Dendritic cell treated with granulocyte-macrophage colony-stimulating factor and Interleukin-4, amounts not matched to agents 40 ng/mL and 50 ng/mL, for 4 days (primary cell): ENCODE measurements around the gene AGPAT3.

ENCODE experiments used
- H3K27ac Mint-ChIP-seq: one replicate; pipeline ENCODE4 v1.8.0; 2022; ENCODE audit warnings: mild to moderate bottlenecking, mixed read lengths
- H3K27me3 Mint-ChIP-seq: one replicate; pipeline ENCODE4 v1.8.0; 2022; ENCODE audit warnings: mild to moderate bottlenecking, mixed read lengths
- H3K36me3 Mint-ChIP-seq: one replicate; pipeline ENCODE4 v1.8.0; 2022; ENCODE audit warnings: low read depth, mixed read lengths
- H3K4me1 Mint-ChIP-seq: one replicate; pipeline ENCODE4 v1.8.0; 2022; ENCODE audit warnings: low read depth, mixed read lengths
- H3K4me3 Mint-ChIP-seq: one replicate; pipeline ENCODE4 v1.8.0; 2022; ENCODE audit warnings: mild to moderate bottlenecking, moderate library complexity, mixed read lengths
- H3K9me3 Mint-ChIP-seq: one replicate; pipeline ENCODE4 v1.8.0; 2022; ENCODE audit warnings: mixed read lengths
- intact Hi-C: fragments of 100-400 bp; cut with micrococcal nuclease; formaldehyde crosslinking; loops from one replicate; pipeline ENCODE4 v1.15.0; 2022

The AGPAT3 gene

DNA sequence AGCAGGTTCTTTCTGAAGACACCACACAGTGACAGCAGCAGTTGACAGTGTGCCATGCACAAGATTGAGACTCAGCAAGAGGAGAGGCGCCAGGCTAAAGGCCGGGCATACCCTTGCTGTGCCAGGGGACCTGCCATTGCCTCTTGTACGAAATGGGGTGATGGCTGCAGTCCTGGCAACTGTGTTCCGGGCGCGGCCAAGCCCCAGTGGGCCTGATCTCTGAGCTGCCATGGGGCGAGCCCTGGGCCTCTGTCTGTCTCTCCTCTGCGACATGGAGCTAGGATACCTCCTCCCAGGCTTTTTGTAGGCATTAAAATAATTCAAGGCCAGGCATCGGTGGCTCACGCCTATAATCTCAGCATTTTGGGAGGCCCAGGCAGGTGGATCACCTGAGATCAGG is 137.5 kb downstream of the AGPAT3 start:
- peaks cover 8% of the 10 kb centered on the region for H3K4me1 Mint-ChIP-seq
- no peak overlapping the region for H3K4me3 Mint-ChIP-seq
- peaks cover 2% of the 10 kb centered on the region for H3K27me3 Mint-ChIP-seq
- H3K9me3 Mint-ChIP-seq: no peaks in the 10 kb centered on the region
- H3K36me3 Mint-ChIP-seq: no peaks in the 10 kb centered on the region
- no peak overlapping the region for H3K27ac Mint-ChIP-seq
- intact Hi-C loops: no loop called here

DNA sequence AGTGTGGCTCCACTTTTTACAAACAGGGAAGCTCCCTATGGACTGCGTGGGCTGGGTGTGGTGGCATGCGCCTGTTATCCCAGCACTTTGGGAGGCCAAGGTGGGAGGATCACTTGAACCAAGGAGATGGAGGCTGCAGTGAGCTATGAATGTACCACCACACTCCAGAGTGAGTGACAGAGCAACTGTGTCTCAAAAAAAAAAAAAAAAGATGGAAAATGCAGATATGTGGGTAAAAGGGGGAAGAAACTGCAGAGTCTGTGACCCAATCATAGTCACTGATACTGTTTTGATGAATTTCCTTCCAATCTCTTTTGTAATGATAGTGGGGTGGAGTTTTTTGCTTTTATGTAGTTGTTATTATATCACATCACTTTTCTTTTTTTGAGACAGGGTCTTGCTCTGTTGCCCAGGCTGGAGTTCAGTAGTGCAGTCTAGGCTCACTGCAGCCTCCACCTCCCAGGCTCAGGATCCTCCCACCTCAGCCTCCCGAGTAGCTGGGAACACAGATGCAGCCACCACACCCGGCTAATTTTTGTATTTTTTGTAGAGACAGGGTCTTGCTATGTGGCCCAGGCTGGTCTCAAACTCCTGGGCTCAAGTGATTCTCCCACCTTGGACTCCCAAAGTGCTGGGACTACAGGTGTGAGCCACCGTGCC is 138.4 kb downstream of the AGPAT3 start:
- Mint-ChIP-seq H3K27me3 (no peaks in the 10 kb centered on the region), H3K4me3 (no peak overlapping the region), H3K27ac (no peak overlapping the region), H3K4me1 (peaks cover 8% of the 10 kb centered on the region), H3K9me3 (no peaks in the 10 kb centered on the region), H3K36me3 (no peaks in the 10 kb centered on the region)
- intact Hi-C loops: no loop called here

DNA sequence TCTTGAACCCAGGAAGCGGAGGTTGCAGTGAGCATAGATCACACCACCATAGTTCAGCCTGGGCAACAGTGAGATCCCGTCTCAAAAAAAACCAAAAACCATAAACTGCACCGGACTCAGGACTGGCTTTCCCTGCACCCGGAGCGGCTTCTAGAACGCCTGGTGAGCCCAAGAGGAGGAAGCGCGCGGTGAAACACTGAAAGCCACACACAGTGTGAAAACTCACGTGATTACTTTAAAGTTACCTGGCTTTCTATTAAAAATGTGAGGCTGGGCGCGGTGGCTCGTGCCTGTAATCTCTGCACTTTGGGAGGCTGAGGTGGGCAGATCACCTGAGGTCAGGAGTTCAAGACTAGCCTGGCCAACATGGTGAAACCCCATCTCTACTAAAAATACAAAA is 140.0 kb downstream of the AGPAT3 start:
- no peaks in the 10 kb centered on the region for H3K9me3 Mint-ChIP-seq
- intact Hi-C loops: no loop called here
- H3K27me3 Mint-ChIP-seq: no peaks in the 10 kb centered on the region
- no peaks in the 10 kb centered on the region for H3K36me3 Mint-ChIP-seq
- H3K4me3 Mint-ChIP-seq: no peak overlapping the region
- no peak overlapping the region for H3K27ac Mint-ChIP-seq
- H3K4me1 Mint-ChIP-seq: peaks cover 11% of the 10 kb centered on the region

DNA sequence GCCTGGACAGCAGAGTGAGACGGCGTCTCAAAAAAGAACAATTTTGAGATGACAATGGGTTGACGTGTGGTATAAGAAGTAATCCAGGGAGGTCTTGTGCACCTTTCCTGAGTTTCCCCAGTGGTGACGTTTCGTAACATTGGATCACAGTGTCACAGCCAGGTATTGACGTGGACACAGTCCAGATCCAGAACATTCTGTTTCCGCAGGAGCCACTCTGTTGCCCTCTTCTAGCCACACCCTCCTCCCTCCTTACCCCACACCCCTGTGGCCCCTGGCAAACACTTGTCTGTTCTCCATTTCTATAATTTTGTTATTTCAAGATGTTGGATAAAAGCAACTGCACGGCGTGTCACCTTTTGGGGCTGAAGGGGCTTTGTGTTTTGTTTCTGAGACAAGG is 140.6 kb downstream of the AGPAT3 start:
- Mint-ChIP-seq H3K27ac (no peak overlapping the region), H3K36me3 (no peaks in the 10 kb centered on the region), H3K4me1 (peaks cover 16% of the 10 kb centered on the region), H3K9me3 (no peaks in the 10 kb centered on the region), H3K27me3 (no peaks in the 10 kb centered on the region), H3K4me3 (no peak overlapping the region)
- intact Hi-C loops: no loop called here

DNA sequence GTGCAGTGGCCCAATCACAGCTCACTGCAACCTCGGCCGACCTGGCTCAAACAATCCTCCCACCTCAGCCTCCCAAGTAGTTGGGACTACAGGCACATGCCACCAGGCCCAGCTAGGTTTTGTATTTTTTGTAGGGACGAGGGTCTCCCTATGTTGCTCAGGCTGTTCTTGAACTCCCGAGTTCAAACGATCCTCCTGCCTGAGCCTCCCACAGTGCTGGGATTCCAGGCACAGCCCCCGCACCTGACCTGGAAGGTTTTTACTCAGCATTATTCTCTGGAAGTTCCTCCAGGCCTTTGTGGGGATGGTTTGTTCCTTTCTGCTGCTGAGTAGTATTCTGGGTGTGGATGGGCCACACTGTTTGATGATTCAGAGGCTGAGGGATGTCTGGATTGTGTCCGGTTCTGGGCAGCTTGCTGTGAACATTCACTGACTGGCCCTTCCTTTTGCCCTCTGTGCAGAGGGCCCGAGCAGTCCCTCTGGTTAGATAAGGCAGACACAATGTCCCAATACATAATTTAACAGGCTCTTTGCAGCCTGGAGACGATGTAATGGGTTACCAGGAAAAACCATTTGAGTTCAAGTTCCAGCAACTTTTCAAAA is 141.1 kb downstream of the AGPAT3 start:
- peaks cover 20% of the 10 kb centered on the region for H3K4me1 Mint-ChIP-seq
- intact Hi-C loops: no loop called here
- no peaks in the 10 kb centered on the region for H3K36me3 Mint-ChIP-seq
- H3K4me3 Mint-ChIP-seq: no peak overlapping the region
- no peak overlapping the region for H3K27ac Mint-ChIP-seq
- H3K27me3 Mint-ChIP-seq: no peaks in the 10 kb centered on the region
- no peaks in the 10 kb centered on the region for H3K9me3 Mint-ChIP-seq

DNA sequence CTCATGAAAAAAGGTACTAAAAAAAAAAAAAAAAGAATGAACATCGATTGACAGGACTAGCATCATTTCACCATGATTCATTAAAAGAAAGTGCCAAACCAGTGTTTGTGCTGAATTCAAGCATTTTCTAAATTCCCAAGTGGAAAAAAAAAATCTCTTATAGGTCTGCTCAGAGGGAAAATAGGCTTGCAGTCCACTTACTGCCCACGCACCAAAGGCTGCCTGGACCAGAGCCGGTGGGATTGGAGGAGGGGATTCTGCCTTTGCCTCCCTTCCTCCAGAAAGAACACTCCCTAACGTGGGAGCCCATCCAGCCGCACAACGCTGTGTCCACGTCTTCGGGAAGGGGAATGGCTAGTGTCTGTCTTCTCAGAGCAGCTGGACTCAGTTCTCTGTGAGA is 141.6 kb downstream of the AGPAT3 start:
- H3K27ac Mint-ChIP-seq: no peak overlapping the region
- H3K9me3 Mint-ChIP-seq: no peaks in the 10 kb centered on the region
- no peak overlapping the region for H3K4me3 Mint-ChIP-seq
- intact Hi-C loops: no loop called here
- no peaks in the 10 kb centered on the region for H3K27me3 Mint-ChIP-seq
- peaks cover 25% of the 10 kb centered on the region for H3K4me1 Mint-ChIP-seq
- H3K36me3 Mint-ChIP-seq: no peaks in the 10 kb centered on the region

DNA sequence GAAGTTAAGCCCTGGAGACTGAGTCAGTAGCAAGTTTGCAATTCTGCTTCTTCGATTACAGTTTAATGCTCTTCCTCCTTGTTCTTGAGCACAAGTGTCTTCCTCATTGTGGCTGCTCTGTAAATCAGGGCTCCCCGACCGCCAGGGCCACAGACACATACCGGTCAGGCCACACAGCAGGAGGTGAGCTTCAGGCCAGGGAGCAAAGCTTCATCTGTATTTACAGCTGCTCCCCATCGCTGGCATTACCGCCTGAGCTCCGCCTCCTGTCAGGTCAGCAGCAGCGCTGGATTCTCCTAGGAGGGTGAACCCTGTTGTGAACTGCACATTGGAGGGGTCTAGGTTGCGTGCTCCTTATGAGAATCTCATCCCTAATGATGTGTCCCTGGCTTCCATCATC is 145.4 kb downstream of the AGPAT3 start:
- Mint-ChIP-seq H3K4me3 (no peak overlapping the region), H3K36me3 (peaks cover 6% of the 10 kb centered on the region), H3K4me1 (peaks cover 42% of the 10 kb centered on the region), H3K27ac (peak overlapping the region; percentile 21), H3K9me3 (no peaks in the 10 kb centered on the region), H3K27me3 (no peaks in the 10 kb centered on the region)
- intact Hi-C loops: loop anchor here (5.0 kb wide), 1 partner anchor 447 kb away; the partner anchor contains the start of gene LRRC3

DNA sequence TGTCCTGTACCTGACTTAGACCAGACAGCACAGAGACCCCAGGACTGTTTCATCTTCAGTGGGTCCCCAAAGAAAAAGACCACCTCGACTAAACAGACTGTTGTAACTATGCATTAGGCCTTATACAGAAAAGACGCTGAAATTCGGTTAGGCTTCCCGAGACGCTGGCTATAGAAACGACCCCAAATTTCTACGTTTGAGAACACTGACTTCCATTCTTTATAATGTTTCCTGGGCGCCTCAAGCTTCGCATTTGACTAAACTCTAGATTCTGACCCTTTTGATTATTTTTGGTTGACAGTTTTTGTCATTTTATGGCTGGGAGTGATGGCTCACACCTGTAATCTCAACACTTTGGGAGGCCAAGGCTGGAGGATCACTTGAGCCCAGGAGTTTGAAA is 146.1 kb downstream of the AGPAT3 start:
- peak overlapping the region; percentile 84 for H3K4me3 Mint-ChIP-seq
- peak overlapping the region; percentile 86 for H3K27ac Mint-ChIP-seq
- intact Hi-C loops: loop anchor here (5.0 kb wide), 1 partner anchor 446 kb away; the partner anchor contains the start of gene LRRC3
- no peaks in the 10 kb centered on the region for H3K9me3 Mint-ChIP-seq
- peaks cover 6% of the 10 kb centered on the region for H3K36me3 Mint-ChIP-seq
- peaks cover 48% of the 10 kb centered on the region for H3K4me1 Mint-ChIP-seq
- H3K27me3 Mint-ChIP-seq: no peaks in the 10 kb centered on the region

DNA sequence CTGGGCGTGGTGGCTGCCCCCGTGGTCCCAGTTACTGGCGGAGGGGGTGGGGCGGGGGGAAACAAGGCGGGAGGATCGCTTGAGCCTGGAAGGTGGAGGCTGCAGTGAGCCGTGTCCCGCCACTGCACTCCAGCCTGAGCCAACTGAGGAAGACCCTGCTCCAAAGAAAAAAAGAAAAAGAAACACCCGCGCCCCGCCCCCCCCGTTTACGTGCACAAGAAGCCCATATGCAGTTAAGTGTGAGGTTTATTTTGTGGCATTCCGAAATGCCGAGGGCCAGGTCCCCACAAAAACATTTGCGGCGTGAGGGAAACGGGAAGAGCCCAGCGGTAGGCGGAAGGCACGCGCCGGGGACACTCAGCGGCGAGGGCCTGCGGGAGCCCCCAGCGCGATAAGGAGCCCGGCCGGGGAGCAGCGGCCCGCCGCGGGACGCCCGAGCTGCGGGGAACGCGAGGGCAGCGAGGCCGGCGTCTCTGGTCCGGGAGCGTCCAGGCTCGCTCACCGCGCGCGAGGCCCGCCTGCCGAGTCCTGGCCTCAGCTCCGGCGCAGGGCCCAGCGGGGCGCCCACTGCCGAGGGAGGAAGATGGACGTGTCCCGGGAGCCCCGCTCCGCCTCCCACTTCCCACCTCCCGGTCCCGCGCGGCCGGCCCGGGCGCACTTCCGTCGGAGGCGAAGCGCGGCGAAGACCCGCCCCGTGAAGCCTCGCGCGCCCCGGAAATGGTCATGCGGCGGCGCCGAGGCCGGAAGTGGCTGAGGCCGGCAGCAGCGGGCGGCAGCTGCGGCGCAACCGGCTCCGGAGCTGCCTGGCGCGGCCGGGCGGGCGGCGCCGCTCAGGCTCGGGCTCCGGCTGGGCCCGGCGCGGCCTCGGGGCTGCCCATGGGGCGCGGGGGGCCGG is 146.8 kb downstream of the AGPAT3 start, which contains the start of gene TRAPPC10:
Gene TRAPPC10 (plus strand): TSS at position 731 of the 895 bp plus-strand sequence. CDS start 185 bp downstream, outside the sequence.
- H3K4me3 Mint-ChIP-seq: peak within 1 kb of the TSS; percentile 84
- no peaks in the 10 kb centered on the region for H3K27me3 Mint-ChIP-seq
- intact Hi-C loops: loop anchor here (5.0 kb wide), 1 partner anchor 445 kb away; the partner anchor contains the start of gene LRRC3
- H3K9me3 Mint-ChIP-seq: no peaks in the 10 kb centered on the region
- H3K27ac Mint-ChIP-seq: peak within 1 kb of the TSS; percentile 86
- H3K36me3 Mint-ChIP-seq: peaks cover 6% of the 10 kb centered on the region
- peaks cover 48% of the 10 kb centered on the region for H3K4me1 Mint-ChIP-seq

DNA sequence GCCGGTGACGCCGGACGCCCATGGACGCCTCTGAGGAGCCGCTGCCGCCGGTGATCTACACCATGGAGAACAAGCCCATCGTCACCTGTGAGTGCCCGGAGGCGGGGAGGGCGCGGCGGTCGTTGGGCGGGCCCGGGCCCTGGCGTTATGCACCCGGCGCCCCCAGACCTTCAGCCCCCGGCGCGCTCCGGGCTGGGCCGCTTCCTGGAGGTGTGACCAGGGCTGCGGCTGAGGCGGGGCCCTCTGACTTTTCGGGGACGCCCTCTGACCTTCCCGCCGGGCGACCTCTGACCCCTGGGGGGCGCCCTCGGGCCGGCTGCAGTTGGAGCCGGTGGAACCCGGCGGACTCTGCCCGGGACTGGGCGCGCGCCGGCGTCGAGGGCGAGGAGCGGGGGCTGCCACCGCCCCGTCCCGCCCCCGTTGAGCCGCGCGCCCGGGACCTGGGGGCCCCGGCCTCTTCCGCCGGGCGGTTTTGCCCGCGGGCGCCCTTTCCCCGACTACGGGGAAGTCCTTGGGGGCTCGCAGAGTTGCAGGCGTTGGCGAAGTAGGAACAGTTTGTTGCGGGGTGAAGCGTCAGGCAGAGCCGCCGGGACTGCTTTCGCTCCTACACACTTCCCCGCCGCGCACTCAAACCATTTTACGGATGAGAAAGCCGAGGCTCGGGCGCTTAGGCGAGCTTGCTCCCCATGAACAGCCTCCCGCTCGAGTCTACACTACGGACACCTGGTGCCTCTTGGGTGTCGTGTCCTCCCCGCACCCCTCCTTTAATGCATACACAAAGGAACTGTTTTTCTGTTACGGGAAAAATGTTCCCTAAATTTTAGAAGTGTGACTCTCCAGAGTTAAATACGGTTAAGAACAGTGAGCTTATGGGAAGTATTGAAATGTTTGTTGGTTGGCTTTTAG is 147.7 kb downstream of the AGPAT3 start:
- intact Hi-C loops: loop anchor here (5.0 kb wide), 1 partner anchor 445 kb away; the partner anchor contains the start of gene LRRC3
- peaks cover 58% of the 10 kb centered on the region for H3K4me1 Mint-ChIP-seq
- H3K27me3 Mint-ChIP-seq: no peaks in the 10 kb centered on the region
- H3K27ac Mint-ChIP-seq: peak overlapping the region; percentile 86
- no peaks in the 10 kb centered on the region for H3K9me3 Mint-ChIP-seq
- peaks cover 9% of the 10 kb centered on the region for H3K36me3 Mint-ChIP-seq
- H3K4me3 Mint-ChIP-seq: peak overlapping the region; percentile 78

DNA sequence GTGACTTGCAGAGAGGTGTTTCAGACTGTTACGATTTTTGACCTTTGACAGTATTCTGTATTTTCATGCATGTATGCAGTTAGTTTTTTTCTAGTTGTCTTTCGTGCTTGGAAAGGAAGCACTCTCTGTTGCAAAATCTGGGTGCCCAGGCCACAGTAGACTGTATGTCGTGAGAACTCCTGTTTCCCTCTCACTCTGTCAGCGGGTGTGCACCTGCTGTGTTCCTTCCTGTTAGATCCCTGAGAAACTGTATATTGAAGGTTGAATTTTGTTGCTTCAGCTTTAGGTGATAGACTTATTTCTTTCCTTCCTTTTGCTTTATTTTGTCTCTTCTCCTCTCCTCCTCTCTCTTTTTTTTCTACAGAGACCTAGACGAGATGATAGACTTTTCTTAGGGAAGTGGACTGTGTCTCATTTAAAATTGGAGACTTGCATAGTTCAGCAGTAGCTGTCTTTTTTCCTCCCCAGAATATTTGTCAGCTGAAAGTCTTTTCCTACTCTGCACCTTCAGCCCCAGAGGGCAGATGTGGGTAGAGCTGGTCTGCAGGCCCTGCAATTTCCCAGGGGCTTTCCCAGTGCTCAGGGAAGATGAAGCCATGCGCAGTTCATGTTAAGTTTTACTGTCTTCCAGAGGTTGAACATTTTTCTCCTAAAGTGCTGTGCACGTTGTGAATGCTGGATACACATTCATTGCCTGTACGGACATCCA is 148.5 kb downstream of the AGPAT3 start:
- Mint-ChIP-seq H3K27ac (peak overlapping the region; percentile 86), H3K36me3 (peaks cover 16% of the 10 kb centered on the region), H3K27me3 (no peaks in the 10 kb centered on the region), H3K4me3 (peak overlapping the region; percentile 78), H3K9me3 (no peaks in the 10 kb centered on the region), H3K4me1 (peaks cover 66% of the 10 kb centered on the region)
- intact Hi-C loops: loop anchor here (5.0 kb wide), 1 partner anchor 444 kb away; the partner anchor contains the start of gene LRRC3

DNA sequence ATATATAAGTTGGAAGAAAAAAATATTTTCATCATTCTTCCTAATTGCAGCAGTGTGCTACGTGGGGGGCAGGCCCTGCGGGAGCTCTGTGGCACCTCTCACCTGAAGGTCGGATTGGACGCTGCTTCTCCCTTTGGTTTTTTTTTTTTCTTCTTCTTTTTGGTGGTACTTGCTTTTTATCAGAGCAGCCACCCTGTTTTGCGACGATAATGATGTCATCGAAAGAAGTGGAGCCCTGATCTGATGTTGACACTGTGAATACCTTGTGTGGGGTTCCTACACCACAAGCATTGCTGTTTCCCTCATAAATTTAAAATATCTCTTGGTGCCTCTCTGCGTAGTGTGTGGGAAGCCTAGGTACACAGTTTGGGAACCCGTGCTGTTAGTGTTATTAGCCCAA is 152.6 kb downstream of the AGPAT3 start:
- Mint-ChIP-seq H3K36me3 (peaks cover 33% of the 10 kb centered on the region), H3K27me3 (no peaks in the 10 kb centered on the region), H3K9me3 (no peaks in the 10 kb centered on the region), H3K4me1 (peaks cover 83% of the 10 kb centered on the region), H3K27ac (peak overlapping the region; percentile 4), H3K4me3 (no peak overlapping the region)
- intact Hi-C loops: no loop called here

DNA sequence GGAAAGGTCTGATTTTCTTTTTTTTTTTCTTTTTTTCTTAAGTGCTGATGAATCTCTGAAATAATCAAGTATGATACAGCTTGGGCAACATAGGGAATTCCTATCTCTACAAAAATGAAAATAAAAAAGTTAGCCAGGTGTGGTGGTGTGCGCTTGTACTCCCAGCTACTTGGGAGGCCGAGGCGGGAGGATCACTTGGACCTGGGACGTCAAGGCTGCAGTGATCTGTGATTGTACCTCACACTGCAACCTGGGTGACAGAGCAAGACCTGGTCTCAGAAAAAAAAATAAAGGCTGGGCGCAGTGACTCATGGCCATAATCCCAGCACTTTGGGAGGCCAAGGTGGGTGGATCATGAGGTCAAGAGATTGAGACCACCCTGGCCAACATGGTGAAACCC is 153.1 kb downstream of the AGPAT3 start:
- Mint-ChIP-seq H3K27ac (no peak overlapping the region), H3K4me3 (no peak overlapping the region), H3K4me1 (peaks cover 87% of the 10 kb centered on the region), H3K36me3 (peaks cover 36% of the 10 kb centered on the region), H3K9me3 (no peaks in the 10 kb centered on the region), H3K27me3 (no peaks in the 10 kb centered on the region)
- intact Hi-C loops: no loop called here
